Measurements from ENCODE around the gene GATAD2A.
"Not testable (repeated sequence)": the region's sequence is repeated elsewhere in the genome, so short reads cannot be mapped to it uniquely, and the experiment has no call there.

The GATAD2A gene

DNA sequence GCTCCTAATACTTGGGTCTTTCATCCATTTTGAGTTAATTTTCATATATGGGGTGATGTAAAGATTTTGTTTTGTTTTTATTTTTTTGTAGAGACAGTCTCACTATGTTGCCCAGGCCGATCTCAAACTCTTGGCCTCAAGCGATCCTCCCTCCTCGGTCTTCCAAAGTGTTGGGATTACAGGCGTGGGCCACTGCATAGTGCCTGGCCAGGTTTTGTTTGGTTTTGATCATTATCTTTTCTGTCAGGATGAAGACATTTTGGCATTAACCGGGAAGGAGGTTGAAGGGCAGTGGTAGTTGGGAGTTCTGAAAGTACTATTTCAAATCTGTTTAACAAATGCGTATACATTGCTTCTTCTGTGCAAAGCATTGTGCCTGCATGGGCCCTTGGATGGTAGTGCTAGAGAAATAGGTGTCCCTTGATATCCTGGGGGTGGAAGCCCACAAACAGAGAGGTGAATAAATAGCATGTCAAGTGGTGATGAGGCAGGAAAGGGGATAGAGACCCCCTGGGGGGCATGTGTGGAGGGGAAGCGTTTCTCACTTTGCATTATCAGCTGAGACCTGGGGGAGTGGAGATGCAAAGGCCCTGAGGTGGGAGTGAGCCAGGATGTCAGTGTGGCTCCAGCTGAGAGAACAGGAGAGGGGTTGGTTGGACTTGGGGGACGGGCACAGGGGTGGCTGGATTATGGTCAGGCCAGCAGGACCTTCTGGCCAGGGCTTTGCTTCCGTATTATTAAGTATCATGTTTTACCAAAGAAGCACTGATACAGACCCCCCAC lies 41.4 kb downstream of the GATAD2A start:
- DNase-seq (ENCODE audit: low read depth in 3 of 3), result no peak

DNA sequence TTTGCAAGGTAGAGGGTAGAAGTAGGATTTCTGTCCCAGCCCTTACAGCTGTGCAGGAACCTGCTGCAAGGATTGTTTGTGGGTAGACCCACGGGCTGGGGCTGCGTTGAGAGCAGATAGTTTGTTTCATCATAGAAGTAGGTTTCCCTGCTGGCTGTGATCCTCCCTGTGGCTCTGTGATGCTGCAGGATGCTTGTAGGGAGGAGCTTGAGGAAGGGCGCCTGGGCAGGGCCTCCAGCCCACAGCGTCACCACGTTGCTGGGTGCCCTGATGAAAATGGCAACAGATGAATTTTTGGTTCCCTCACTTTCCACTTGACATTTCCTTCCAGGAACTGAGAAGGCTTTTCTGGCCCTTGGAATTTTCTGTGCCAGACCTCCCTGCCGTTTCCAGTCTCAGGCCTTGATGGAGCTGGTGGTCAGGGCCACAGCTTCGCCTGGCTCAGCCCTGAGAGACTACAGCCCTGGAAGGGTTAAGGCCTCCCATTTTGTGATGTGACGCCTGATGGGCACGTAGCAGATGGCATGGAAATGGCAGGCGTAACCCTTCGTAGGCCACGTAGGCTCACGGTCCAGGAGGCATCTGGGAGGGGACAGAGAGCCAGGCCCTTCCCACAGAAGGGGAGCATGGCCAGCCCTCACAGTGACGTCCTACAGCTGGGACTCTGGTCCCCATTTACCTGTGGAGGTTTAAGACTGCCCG lies 42.2 kb downstream of the GATAD2A start:
- no peak for DNase-seq (ENCODE audit: low read depth in 3 of 3)

DNA sequence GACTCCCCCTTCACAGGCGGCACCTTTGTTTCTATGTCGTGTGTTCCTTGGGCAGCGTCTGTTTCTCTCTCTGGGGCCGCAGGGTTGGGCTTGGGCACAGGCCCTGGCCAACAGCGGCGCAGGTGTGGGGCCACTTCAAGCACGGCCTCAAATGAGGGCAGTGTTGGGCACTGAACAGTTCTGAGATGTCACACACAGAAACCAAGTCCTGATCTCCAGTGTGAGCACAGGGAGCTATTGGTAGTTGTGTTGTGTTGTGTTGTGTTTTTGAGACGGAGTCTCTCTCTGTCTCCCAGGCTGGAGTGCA lies 42.7 kb downstream of the GATAD2A start:
- no peak for DNase-seq (ENCODE audit: low read depth in 3 of 3)

DNA sequence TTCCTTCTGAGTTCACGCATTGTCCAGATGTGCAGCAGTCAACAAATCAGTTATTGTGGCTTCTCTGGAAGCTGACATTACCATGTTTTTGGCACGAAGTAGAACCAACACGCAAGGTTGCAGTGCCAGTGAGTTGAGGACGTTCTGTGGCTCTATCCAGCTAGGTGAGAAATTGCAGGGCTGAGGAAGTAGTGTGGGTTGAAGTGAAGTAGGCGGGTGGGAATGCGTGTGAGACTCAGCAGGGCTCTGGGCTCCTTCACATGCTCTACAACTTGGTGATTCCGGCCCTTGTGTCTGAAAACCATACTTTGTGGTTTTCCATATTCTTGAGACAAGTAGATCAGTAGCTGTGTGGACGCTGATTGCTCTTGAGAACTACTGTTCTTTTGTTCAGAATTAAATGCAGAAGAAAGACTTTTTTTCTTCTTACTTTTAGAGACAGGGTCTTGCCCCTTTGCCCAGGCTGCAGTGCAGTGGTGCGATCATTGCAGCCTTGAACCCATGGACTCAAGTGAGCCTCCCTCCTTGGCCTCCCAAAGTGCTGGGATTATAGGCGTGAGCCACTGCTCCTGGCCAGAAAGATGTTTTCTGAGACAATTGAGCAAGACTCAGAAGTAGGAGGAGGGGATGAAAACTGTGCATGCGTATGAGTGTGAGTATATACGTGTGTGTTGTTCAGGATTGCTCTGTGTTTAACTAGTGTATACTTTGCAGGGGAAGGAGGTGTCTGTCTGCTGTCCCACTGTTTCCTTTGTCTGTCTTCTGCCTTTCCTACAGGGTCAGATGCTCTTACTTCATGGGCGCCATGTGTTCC lies 46.2 kb downstream of the GATAD2A start:
- peak in 1 of 3 experiments; percentile 21 for DNase-seq (ENCODE audit: low read depth in 3 of 3)

DNA sequence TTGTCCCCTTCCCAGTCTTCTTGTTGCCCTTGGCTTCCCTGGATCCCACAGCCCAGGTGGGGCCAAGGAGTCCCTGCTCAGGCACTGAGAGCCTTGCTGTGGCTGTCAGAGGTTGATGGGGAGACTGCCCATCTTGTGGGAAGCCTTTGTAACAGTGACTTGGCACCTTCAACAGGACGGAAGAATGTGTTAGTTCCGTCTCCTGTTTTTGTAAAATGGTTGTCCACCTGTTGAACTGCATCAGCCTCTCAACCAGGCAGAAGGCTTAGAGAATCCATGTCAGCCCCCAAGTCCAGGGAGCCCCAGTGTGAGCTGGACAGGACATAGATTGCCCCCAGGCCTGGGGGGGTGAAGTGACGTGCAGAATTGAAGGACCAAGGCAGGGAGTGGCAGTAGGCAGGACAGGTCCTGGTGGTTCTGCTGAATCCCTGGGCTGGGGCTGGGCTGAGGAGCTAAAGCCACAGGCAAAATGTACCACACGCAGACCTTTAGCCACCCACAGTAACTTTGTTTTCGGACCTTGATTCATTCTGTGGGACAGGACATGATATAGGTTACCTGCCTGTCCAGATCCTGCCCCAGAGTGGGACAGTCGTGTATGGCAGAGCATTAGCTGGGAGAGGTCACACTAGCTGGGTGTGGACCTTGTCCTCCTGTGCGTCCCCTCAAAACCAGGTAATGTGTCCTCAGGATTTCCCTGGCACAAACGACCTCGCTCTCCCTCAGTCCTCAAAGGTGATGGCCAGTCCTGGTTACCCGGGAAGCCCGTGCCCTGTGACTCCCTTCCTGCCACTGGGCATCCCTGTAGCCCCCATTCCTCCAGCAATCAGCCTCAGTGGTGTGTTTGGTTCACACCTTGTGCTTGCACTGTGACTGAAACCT lies 47.0 kb downstream of the GATAD2A start:
- no peak for DNase-seq (ENCODE audit: low read depth in 3 of 3)

DNA sequence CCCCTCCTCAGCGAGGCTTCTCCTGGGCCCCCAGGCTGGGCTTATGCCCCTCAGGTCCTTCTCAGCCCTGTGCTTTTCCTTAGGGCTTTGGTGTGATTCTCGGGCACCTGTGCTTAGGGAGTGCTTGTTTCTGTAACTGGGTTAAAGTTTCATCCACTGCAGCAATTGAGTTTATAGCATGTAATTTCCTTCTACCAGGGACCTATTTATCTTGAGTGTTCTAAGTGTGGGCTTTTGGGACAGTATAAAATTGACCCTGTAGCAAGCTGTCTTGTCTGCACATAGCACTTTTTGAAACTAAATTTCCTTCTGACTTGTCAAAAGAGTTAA lies 47.6 kb downstream of the GATAD2A start:
- DNase-seq (ENCODE audit: low read depth in 3 of 3), result no peak

DNA sequence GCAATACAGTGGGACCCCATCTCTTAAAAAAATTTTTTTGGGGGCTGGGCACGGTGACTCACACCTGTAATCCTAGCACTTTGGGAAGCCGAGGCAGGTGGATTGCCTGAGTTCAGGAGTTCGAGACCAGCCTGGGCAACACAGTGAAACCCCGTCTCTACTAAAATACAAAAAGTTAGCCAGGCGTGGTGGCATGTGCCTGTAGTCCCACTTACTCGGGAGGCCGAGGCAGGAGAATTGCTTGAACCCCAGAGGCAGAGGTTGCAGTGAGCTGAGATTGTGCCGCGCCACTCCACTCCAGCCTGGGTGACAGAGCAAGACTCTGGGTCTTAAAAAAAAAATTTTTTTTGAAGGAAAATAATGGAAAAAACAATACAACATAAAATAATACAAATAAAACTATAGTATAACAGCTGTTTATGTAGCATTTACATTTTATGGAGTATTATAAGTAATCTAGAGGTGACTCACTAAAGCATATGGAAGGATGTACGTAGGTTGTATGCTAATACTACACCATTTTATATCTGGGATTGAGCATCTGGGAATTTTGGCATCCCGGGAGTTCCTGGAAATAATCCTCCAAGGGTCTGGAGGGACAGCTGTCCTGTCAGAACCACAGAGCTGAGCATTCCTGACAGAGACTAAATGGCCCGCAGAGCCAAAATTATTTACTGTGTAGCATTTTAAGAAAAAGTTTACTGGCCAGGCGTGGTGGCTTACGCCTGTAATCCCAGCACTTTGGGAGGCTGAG lies 49.9 kb downstream of the GATAD2A start:
- not testable (repeated sequence) for DNase-seq (ENCODE audit: low read depth in 3 of 3)

DNA sequence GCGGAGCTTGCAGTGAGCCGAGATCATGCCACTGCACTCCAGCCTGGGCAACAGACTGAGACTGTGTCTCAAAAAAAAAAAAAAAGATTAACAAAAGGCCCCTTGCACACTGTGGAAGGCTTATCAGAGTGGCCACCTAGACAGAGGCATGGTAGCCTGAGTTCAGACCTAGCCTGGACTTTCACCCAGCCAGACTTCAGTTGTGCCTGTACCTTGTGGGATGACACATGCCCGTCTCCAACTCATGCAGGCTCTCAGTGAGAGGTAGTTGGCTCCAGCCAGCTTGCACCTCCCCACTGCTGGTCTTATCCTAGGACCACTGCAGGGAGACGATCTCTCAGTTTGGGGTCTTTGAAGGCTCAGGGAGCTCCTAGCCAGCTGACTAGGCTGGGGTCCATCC lies 52.2 kb downstream of the GATAD2A start:
- no peak for DNase-seq (ENCODE audit: low read depth in 3 of 3)

DNA sequence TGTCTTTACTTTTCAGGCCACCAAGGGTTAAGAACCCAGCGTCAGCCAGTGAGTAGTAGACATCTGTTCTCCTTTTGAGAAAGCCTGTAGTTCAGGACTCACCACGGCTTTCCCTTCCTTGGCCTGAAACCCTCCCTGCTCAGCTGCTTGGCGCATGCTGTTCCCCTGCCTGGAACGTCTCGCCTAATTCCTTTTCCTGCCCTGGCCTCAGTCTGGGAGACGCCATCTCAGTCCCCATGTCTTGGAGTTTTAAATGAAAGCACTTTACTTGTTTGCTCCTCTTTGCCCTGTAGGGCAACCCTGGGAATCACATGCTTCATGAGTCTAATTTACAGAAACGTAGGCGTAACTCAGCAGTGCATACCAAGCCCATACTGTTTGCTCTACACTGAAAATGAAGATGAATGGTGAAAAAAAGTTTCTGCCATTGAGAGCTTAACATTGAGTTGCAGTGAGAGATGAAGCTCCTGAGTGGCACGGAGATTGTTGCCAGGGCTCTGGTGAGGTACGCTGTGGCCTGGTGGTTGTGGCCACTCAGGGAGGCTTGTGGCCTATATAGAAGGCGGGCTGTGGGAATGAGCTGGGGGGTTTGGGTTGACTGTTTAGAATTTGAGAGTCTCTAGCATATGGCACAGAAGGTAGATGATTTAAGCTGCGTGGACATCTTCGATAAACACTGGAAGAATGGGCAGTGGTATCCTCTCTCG lies 52.8 kb downstream of the GATAD2A start:
- no peak for DNase-seq (ENCODE audit: low read depth in 3 of 3)

DNA sequence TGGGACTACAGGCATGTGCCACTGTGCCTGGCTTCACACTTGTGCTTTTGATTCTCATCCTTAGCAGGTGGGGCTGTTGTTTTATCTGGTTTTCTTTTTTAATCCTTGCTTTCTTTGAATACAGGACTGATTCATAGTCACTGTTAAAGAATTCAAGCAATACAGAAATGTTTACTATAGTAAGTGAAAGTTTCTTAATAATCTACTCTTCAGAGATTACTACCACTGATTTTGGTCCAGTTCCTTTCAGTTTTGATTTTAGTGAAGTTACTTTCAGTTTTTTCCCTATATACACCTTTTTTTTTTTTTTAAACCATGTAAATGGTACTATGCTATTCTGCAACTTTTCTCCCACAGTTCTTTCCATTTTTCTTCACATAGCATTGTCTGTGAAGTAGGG lies 53.6 kb downstream of the GATAD2A start:
- DNase-seq (ENCODE audit: low read depth in 3 of 3), result no peak

DNA sequence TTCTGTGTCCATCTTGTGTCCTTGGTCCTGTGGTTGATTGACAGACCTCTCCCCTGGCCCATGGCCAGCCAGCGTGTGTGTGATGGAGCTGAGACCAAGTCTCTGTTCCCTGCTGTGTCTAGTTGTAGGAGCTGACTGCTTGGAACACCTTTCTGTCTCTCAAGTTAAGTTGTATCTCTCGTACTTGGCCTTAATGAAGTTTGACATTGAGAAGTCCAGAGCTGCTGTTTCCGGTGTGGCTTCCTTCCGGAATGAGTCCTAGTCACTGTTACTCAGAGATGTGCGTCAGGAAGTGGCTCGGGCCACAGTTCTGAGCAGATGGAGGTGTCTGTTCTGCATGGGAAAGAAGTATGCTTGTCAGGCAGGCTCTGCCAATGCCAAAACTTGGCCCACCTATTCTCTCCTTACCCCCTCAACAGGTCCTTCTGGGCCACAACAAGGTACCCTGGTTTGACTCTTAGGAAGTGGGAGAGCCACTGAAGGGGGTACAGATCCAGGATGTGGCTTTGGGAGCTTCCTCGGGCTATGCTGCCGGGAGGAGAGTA lies 54.3 kb downstream of the GATAD2A start:
- peak in 2 of 3 experiments; percentile 39 to 50 for DNase-seq (ENCODE audit: low read depth in 3 of 3)

DNA sequence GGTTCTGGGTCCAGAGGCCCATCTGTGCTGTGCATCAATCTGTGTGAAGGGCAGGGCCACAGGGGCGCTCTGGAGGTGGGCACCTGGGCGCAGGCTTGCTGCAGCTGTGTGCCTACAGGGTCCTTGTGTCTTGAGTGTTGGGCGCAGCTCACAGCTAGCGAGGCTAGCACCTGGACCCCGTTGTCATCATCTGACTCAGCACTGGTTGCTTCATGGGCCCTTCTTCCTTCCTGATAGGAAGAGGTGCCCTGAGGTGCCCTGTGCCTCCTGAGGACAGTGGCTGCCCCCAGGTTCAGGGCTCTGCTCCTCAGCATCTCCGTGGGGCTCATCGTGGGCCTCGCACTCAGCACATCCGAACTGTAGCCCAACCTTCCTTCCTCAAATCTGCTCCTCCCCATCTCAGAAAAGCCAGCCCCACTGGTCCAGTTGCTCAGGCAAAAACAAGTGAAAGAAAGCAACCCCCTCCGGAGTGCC lies 54.8 kb downstream of the GATAD2A start:
- no peak for DNase-seq (ENCODE audit: low read depth in 3 of 3)

DNA sequence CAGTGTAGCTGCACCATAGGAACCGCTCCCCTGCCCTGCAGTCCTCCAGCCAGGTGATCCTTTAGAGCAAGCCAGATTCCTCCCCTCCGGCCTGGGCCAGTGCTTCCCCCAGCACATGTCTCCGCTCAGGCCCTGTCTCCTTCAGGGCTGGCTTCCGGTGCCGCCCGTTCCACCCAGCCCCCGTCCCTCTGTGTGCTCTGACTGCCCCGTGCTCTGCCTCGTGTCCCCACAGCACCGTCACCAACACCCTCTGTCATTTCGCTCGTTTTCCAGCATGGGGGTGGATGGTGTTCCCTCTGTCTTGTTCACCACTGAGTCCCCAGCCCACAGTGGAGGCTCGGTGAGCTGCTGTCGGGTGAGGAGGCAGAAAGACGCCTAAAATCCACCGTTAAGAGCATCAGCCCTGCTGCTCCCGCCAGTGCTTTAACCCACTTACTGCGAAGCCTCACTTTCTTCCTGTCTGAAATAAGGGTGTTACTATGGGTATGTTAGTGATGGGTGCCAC lies 55.3 kb downstream of the GATAD2A start:
- DNase-seq (ENCODE audit: low read depth in 3 of 3), result peak; percentile 33 to 50 (median 36)

DNA sequence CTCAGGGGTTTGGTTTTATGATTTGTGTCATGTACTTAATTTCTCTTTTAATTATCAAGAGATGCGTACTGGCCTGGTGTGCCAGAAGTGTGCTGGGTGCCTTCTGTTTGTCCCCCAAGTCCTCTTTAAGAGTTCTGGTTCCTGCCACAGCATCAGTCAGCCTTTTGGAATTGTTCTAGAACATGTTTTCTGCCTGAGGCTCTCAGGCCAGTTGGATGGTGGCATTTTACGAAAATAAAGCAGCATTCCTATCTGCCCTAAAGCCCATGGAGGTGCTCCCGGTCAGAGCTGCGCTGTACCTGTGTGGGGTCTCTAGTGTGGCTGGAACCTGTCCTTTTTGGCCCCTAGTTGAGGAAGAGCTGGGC lies 55.8 kb downstream of the GATAD2A start:
- DNase-seq (ENCODE audit: low read depth in 3 of 3), result no peak

DNA sequence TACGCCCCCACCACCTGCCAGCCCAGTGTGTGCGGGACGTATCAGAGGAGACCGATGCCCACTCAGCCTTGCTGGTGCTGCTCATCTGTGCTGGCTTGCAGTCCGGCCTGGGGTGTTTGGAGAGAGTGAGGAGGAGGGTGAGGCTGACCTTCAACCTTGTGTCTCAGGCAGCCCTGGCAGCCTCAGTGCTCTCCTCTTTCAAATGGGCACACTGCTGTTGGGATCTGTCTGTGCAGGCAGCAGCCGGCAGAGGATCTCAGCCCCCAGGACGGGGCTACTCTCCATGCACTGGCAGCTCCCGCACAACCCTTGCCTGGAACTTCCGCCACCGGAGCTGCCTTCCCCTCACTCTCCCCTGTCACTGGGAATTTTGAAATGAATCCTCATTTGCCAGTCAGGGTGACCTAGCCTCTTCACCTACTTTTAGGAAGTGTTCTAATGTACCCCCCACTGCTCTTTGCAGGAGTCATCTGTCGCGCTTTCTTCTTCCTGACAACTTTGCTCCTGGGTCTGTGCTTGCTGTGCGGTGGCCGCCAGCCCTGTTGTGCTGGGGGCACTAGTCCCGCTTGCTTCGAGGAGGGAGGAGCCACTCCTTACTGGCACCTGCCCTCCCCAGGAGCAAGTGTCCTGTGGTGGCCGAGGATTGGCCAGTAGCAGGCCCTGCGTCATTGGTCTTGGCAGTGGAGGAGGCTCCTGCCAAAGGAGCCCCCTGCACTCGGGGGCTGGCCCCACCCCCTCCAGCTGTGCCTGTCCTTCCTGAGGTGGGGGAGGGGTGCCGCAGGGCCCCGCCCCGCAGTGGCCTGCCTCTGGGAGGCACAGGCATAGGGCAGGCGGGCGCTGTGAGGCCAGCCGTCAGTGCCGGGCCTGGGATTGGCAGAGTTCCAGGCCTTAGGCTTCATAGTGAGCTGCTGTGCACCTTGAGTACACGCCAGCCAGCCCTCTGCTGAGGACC lies 56.5 kb downstream of the GATAD2A start:
- DNase-seq (ENCODE audit: low read depth in 3 of 3), result no peak

DNA sequence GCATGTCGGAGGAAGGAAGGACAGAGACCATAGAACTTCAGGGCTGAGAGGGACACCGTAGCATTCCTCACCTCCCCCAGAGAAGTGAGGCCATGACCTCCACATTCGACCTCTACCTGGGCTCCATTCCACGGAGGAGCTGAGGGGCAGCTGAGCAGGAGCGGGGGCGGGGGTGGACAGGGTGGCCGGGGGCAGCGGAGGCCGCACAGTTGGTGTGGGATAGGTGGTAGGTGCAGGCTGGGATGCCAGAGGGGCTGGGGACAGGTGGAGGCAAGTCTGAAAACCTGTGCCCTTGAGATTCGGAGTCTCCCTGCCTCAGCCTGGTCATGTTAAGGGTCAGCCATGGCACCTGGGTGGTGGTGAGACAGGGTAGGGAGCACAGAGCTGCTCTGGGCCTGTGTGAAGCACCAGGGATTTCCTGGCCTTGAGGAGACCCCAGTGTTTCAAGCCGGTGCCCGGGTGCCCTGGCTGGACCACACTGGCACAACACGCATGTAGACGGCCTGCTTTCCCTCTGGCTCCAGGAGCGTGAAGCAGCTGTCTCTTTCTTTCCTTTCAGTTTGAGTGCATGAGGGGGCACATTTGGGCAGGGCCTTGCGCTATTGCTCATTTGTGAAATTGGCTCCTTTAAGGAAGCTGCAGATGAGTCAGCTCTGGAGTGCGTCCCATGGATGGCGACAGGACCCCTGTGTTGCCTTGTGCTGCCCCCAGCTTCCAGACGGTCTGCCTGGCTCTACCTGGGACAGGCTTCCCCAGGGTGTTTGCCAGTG lies 58.1 kb downstream of the GATAD2A start:
- no peak for DNase-seq (ENCODE audit: low read depth in 3 of 3)

DNA sequence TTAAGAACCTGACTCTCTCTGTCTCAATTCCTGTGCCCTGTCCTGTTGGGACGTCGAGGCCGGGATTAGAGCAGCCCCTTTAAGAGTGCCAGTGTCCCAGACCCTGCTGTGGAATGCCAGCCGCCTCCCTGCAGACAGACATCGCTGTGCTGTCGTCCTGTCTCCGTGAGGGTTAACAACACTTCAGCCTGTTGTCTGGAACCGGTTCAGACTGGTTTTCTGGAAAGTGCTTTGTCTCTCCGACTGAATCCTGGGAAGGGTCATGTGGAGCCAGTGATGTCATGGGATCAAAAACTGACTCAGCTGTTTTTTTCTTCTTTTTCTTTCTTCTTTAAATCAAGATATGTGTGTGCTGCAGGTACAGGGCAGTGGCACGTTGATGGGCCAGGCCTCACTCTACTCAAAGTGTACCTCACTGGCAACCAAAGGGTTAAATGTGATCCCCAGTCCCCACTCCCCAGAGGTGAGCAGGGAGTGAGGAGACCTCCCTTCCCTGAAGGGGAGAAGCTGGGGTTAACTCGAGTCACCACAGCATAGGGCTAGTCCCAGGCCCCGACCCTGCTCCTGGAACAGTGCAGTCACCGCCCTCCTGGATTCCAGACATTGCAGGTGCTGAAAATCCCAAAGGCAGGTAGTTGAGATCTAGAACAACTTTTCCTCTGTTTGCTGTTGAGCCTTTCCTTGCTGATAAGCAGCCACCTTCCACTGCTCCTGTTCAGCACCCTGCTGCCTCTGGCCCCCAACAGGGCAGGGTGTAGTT lies 59.0 kb downstream of the GATAD2A start:
- no peak for DNase-seq (ENCODE audit: low read depth in 3 of 3)
